ENCODE data around the gene SIAH3.

The SIAH3 gene, protein sequence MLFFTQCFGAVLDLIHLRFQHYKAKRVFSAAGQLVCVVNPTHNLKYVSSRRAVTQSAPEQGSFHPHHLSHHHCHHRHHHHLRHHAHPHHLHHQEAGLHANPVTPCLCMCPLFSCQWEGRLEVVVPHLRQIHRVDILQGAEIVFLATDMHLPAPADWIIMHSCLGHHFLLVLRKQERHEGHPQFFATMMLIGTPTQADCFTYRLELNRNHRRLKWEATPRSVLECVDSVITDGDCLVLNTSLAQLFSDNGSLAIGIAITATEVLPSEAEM

DNA sequence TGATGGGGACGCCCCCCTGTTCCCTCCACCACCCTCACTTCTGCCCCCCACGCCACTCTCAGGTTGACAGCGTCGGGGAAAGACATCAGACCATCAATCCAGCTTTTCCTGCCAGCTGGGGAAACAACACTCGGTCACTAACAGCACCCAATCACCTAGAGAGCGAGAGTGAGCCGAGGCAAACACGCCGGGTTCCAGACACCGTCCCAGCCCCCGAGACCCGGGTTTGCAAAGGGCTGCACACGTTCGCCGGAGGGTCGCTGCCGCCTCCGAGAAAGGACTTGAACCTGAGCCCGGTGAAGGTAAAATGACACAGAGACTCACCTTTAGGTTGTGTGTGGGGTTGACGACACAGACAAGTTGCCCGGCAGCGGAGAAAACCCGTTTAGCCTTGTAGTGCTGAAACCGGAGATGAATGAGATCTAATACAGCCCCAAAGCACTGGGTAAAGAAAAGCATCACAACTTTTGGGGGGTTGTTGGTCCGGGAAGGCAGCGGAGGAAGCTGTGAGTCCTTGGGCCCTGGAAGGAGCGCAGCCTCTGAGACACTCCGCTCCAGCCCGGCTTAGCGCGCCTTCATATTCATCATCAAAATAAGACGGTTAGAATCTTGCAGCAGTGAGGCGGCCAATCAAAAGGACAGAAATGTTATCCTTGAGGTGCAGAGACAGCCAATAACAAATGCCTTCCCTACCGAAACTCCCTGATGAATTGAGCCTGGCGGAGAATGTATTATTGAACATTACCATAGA, at the start of gene SIAH3:
Gene SIAH3, minus strand, starts transcription at position 583 of the 751 bp plus-strand sequence. Its CDS starts 124 bp downstream, at position 459.
- no peaks in the 10 kb centered on the region for H3K9me3 ChIP-seq (ENCODE audit: control insufficient read depth, low read length)
- H3K4me3 ChIP-seq (ENCODE audit: low read length): no peak within 1 kb of the TSS
- peaks cover 39% of the 10 kb centered on the region for H3K27me3 ChIP-seq (ENCODE audit: control insufficient read depth, insufficient read depth, low read length)
- no peaks in the 10 kb centered on the region for H3K36me3 ChIP-seq (ENCODE audit: control insufficient read depth, insufficient read depth, low read length)
- H3K9ac ChIP-seq (ENCODE audit: low read length): no peak within 1 kb of the TSS
- H3K4me1 ChIP-seq (ENCODE audit: control insufficient read depth, insufficient read depth, low read length): peaks cover 22% of the 10 kb centered on the region

DNA sequence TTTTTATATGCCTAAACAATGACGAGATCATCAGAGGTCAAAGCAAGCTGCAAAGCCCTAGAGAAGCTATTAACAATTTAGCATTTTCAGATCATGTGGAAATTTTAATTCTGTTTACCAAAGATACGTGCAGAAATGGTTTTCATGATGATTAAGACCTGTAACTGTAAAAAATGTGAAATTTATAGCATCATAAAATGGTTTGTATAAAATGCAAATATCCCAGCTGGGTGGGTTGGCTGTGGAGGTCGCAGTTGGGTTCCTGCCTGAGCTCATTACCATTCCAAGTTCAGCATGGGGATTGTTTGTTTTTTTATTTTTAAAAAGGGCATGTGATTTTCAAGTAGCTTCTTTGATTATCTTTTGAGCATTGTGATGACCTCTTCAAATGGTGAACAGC, 47.9 kb upstream of the SIAH3 start:
- H3K9me3 ChIP-seq (ENCODE audit: control insufficient read depth, low read length): no peaks in the 10 kb centered on the region
- no peaks in the 10 kb centered on the region for H3K36me3 ChIP-seq (ENCODE audit: control insufficient read depth, insufficient read depth, low read length)
- no peak overlapping the region for H3K9ac ChIP-seq (ENCODE audit: low read length)
- H3K4me3 ChIP-seq (ENCODE audit: low read length): no peak overlapping the region
- no peaks in the 10 kb centered on the region for H3K4me1 ChIP-seq (ENCODE audit: control insufficient read depth, insufficient read depth, low read length)
- H3K27me3 ChIP-seq (ENCODE audit: control insufficient read depth, insufficient read depth, low read length): no peaks in the 10 kb centered on the region

DNA sequence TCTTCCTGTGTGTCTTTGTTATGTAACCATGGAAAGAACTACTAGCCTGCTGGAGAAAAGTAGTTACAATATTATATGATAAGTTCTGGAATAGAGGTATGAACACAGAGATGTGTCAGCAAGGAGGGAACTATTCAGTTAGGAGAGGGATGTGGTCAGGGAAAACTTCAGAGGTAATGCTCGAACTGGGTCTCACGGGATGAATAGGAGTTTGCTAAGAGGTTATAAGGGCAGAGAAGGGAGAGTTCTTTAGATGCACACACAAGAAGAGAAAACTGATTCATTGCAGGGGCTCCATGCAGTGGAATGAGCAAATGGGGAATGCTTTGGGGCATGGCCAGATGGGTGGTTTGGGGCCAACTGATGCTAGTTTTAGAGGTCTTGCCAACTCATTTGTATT, 46.0 kb upstream of the SIAH3 start:
- no peak overlapping the region for H3K4me3 ChIP-seq (ENCODE audit: low read length)
- no peak overlapping the region for H3K9ac ChIP-seq (ENCODE audit: low read length)
- H3K4me1 ChIP-seq (ENCODE audit: control insufficient read depth, insufficient read depth, low read length): no peaks in the 10 kb centered on the region
- no peaks in the 10 kb centered on the region for H3K9me3 ChIP-seq (ENCODE audit: control insufficient read depth, low read length)
- no peaks in the 10 kb centered on the region for H3K27me3 ChIP-seq (ENCODE audit: control insufficient read depth, insufficient read depth, low read length)
- no peaks in the 10 kb centered on the region for H3K36me3 ChIP-seq (ENCODE audit: control insufficient read depth, insufficient read depth, low read length)

DNA sequence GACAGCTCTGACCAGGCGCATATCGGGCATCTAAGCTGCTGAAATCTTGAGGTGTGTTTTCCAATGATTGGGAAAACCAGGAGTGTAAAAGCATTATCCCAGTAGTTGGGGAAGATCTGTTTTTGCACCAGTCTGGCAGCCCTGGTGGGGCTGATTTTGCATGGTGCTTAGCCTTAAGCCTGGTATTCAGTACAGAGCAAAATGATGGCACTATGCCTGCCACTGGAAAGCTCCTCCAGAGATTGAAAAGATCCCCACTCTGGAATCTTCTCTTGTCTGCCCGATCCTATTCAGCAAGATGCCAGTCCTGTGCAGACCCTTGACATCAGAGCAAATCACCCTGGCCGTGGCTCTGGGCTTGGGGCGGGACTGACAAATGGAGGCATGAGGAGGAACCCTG, 44.7 kb upstream of the SIAH3 start:
- H3K9me3 ChIP-seq (ENCODE audit: control insufficient read depth, low read length): no peaks in the 10 kb centered on the region
- H3K27me3 ChIP-seq (ENCODE audit: control insufficient read depth, insufficient read depth, low read length): no peaks in the 10 kb centered on the region
- no peak overlapping the region for H3K9ac ChIP-seq (ENCODE audit: low read length)

DNA sequence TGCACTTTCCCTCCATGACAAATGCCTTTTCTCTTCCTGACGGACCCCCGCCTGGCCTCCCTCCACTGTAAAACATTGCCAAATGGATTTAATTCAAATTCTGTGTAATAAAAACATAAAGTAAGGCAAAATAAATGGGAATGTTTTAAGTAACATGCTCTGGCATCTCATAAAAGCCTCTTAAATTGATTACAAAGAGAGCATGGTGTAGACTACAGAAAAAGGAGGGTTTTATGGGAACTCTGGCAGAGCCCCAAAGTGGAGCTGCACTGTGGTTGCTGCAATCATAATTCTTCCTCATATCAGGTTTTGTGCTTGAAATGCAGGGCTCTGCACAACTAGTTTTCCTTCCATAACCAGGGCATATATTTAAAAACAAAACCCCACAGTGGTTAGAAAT, 44.3 kb upstream of the SIAH3 start:
- no peaks in the 10 kb centered on the region for H3K36me3 ChIP-seq (ENCODE audit: control insufficient read depth, insufficient read depth, low read length)
- H3K9ac ChIP-seq (ENCODE audit: low read length): no peak overlapping the region
- no peaks in the 10 kb centered on the region for H3K9me3 ChIP-seq (ENCODE audit: control insufficient read depth, low read length)
- no peaks in the 10 kb centered on the region for H3K27me3 ChIP-seq (ENCODE audit: control insufficient read depth, insufficient read depth, low read length)
- no peaks in the 10 kb centered on the region for H3K4me1 ChIP-seq (ENCODE audit: control insufficient read depth, insufficient read depth, low read length)
- H3K4me3 ChIP-seq (ENCODE audit: low read length): no peak overlapping the region

More for the DNA sequence above, 44.7 kb upstream of the SIAH3 start:
- Histone ChIP-seq H3K4me3 (ENCODE audit: low read length) (no peak overlapping the region), H3K4me1 (ENCODE audit: control insufficient read depth, insufficient read depth, low read length) (no peaks in the 10 kb centered on the region), H3K36me3 (ENCODE audit: control insufficient read depth, insufficient read depth, low read length) (no peaks in the 10 kb centered on the region)

DNA sequence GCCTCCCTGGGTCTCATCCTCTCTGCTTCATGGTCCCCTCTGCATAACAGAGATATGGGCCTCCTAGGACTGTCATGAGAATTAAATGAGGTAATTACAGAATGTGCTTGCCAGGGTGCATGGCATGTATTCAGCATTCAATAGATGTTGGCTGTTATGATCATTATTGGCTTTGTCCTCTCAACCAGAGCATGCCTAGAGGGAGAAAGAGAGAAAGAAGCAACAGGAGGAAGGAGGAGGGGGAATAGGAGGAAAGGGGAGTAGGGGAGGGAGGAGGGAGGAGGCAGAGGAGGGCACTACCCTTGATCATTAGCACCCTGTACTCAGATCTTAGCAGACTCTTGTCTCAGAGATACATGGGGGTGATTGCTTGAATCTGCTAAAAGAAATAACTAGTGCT, 41.0 kb upstream of the SIAH3 start:
- Histone ChIP-seq H3K9ac (ENCODE audit: low read length) (no peak overlapping the region), H3K9me3 (ENCODE audit: control insufficient read depth, low read length) (no peaks in the 10 kb centered on the region), H3K27me3 (ENCODE audit: control insufficient read depth, insufficient read depth, low read length) (no peaks in the 10 kb centered on the region), H3K4me3 (ENCODE audit: low read length) (no peak overlapping the region), H3K4me1 (ENCODE audit: control insufficient read depth, insufficient read depth, low read length) (no peaks in the 10 kb centered on the region), H3K36me3 (ENCODE audit: control insufficient read depth, insufficient read depth, low read length) (no peaks in the 10 kb centered on the region)

DNA sequence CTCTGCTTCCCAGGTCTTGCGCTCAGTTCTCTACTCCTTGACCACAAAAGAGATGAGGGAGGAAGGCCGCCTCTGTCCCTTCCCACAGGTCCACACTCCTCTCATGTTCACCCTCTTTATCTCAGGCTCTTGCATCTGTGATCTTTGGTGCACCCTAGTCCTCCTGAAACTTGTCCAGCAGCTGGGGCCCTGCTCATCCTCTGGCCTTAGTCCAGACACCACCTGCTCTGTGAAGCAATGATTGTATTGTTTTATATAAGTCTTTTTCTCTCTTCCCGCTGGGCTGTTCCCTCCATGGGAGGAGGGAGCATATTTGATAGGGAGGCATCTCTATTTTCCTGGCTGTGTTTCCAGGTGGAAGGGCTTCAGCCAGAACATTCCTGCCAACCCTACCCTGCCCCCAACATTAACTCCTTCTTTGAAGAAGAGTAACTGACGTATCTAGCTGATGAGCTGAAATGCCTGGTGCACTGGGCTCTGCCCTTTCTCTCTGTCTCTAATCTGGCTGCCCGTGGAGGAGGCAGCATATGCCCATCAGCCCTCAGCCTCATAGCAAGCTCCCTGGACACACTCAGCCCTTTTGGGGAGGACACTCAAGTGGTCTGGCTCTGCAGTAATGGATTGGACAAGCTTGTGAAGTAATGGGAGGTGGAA, 38.2 kb upstream of the SIAH3 start:
- no peaks in the 10 kb centered on the region for H3K36me3 ChIP-seq (ENCODE audit: control insufficient read depth, insufficient read depth, low read length)
- H3K4me1 ChIP-seq (ENCODE audit: control insufficient read depth, insufficient read depth, low read length): no peaks in the 10 kb centered on the region
- no peaks in the 10 kb centered on the region for H3K9me3 ChIP-seq (ENCODE audit: control insufficient read depth, low read length)
- no peak overlapping the region for H3K4me3 ChIP-seq (ENCODE audit: low read length)
- no peaks in the 10 kb centered on the region for H3K27me3 ChIP-seq (ENCODE audit: control insufficient read depth, insufficient read depth, low read length)
- no peak overlapping the region for H3K9ac ChIP-seq (ENCODE audit: low read length)

DNA sequence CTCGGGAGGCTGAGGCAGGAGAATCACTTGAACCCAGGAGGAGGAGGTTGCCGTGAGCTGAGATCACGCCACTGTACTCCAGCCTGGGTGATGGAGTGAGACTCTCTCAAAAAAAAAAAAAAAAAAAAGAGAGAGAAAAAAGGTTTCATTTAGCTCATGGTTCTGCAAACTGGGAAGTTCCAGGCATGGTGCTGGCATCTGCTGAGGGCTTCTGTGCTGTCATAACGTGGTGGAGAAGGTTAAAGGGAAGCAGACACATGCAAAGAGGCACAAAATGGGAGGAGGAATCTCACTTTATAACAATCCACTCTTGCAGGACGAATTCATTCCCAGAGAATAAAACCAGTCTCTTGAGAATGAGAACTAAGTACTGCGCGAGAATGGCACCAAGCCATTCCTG, 34.9 kb upstream of the SIAH3 start:
- H3K36me3 ChIP-seq (ENCODE audit: control insufficient read depth, insufficient read depth, low read length): no peaks in the 10 kb centered on the region
- H3K27me3 ChIP-seq (ENCODE audit: control insufficient read depth, insufficient read depth, low read length): no peaks in the 10 kb centered on the region
- H3K4me1 ChIP-seq (ENCODE audit: control insufficient read depth, insufficient read depth, low read length): no peaks in the 10 kb centered on the region
- H3K9me3 ChIP-seq (ENCODE audit: control insufficient read depth, low read length): no peaks in the 10 kb centered on the region
- H3K9ac ChIP-seq (ENCODE audit: low read length): no peak overlapping the region
- no peak overlapping the region for H3K4me3 ChIP-seq (ENCODE audit: low read length)

DNA sequence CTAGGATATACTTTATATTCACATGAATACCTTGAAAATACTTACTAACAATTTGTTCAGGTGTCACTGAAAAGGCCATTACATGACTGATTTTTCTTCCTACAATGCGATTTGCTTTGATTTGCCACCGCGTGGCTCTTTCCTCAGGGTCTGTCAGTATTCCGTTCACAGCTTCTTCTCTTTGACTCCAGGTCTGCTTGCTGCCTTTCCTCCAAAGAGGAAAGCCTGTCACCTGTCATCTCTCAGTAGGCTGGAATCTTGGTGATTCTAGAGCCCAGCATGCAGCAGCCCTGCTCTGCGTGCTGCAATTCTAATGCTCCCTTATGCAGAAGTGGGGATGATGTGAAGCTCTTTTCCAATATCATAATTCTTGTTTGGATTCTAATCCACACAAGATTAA, 33.6 kb upstream of the SIAH3 start:
- Histone ChIP-seq H3K4me3 (ENCODE audit: low read length) (no peak overlapping the region), H3K9me3 (ENCODE audit: control insufficient read depth, low read length) (no peaks in the 10 kb centered on the region), H3K4me1 (ENCODE audit: control insufficient read depth, insufficient read depth, low read length) (no peaks in the 10 kb centered on the region), H3K36me3 (ENCODE audit: control insufficient read depth, insufficient read depth, low read length) (no peaks in the 10 kb centered on the region), H3K27me3 (ENCODE audit: control insufficient read depth, insufficient read depth, low read length) (no peaks in the 10 kb centered on the region), H3K9ac (ENCODE audit: low read length) (no peak overlapping the region)

DNA sequence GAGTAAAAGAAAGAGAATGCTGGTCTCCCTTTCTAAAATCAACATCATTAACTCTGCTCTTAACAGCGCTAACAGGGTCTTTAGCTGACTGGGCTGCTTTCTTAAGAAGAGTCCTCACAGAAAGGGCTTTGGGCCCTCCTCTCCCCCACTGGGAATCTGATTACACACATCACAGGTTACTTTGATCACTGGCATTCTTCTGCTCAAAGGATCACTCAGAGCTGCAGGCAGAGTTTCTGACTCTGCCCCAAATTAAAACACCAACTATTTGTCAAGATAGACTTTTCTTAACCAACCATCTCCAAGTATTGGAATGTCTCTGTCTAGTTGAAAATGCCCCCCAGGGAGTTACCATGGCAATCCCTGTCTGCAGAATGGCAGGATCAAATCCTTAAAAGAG, 31.1 kb upstream of the SIAH3 start:
- H3K9ac ChIP-seq (ENCODE audit: low read length): no peak overlapping the region
- H3K9me3 ChIP-seq (ENCODE audit: control insufficient read depth, low read length): no peaks in the 10 kb centered on the region
- H3K36me3 ChIP-seq (ENCODE audit: control insufficient read depth, insufficient read depth, low read length): no peaks in the 10 kb centered on the region
- no peaks in the 10 kb centered on the region for H3K4me1 ChIP-seq (ENCODE audit: control insufficient read depth, insufficient read depth, low read length)
- no peaks in the 10 kb centered on the region for H3K27me3 ChIP-seq (ENCODE audit: control insufficient read depth, insufficient read depth, low read length)
- H3K4me3 ChIP-seq (ENCODE audit: low read length): no peak overlapping the region

DNA sequence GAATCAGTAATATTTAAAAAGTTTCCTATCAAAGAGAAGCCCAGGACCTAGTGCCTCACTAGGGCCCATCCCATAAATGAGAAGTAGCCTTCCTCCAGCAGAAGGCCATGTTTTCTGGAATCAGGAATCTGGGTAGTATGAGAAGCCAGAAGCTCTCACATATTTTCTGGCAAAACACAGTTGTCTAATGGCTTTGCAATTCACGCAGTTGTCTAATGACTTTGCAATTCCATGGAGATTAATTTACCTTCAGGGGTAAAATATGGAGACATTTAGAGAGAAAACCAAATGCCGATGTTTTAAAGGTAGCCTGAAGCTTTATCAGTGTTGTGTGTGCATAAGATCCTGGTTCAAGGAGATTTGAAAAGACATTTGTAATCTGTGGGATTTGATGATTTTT, 29.8 kb upstream of the SIAH3 start:
- Histone ChIP-seq H3K9ac (ENCODE audit: low read length) (no peak overlapping the region), H3K27me3 (ENCODE audit: control insufficient read depth, insufficient read depth, low read length) (no peaks in the 10 kb centered on the region), H3K36me3 (ENCODE audit: control insufficient read depth, insufficient read depth, low read length) (no peaks in the 10 kb centered on the region), H3K4me3 (ENCODE audit: low read length) (no peak overlapping the region), H3K4me1 (ENCODE audit: control insufficient read depth, insufficient read depth, low read length) (no peaks in the 10 kb centered on the region), H3K9me3 (ENCODE audit: control insufficient read depth, low read length) (no peaks in the 10 kb centered on the region)

DNA sequence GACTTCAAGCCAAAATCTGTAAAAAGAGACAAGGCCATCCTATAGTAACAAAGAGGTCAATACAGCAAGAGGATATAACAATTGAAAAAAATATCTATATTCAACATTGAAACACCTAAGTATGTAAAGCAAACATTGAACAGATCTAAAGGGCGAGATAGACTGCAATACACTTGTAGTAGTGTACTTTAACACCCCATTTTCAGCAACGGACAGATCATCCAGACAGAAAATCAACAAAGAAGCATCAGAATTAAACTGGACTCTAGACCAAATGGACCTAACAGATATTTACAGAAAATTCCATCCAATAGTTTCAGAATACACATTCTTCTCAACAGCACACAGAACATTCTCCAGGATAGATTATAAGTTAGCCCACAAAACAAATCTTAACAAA, 28.7 kb upstream of the SIAH3 start:
- H3K9me3 ChIP-seq (ENCODE audit: control insufficient read depth, low read length): no peaks in the 10 kb centered on the region
- H3K27me3 ChIP-seq (ENCODE audit: control insufficient read depth, insufficient read depth, low read length): no peaks in the 10 kb centered on the region
- H3K4me1 ChIP-seq (ENCODE audit: control insufficient read depth, insufficient read depth, low read length): no peaks in the 10 kb centered on the region
- H3K36me3 ChIP-seq (ENCODE audit: control insufficient read depth, insufficient read depth, low read length): no peaks in the 10 kb centered on the region
- H3K4me3 ChIP-seq (ENCODE audit: low read length): no peak overlapping the region
- H3K9ac ChIP-seq (ENCODE audit: low read length): no peak overlapping the region

All from mucosa of stomach (tissue), 1 donor.